OCI-LY1 (cell line): ENCODE results near the gene RANBP17.

Experiments used
- H2AFZ ChIP-seq: fragments of 200-600 bp; sonication (generic), shearing (Covaris generic); 2 replicates; pipeline ENCODE4 v1.6.0; 2014; ENCODE audit warnings: antibody characterized with exemption, mild to moderate bottlenecking, low read length
- H3F3A ChIP-seq: fragments of 200-600 bp; sonication (generic), shearing (Covaris generic); 2 replicates; pipeline ENCODE4 v1.6.0; 2014; ENCODE audit warnings: mild to moderate bottlenecking, antibody characterized with exemption, low read length, moderate library complexity; ENCODE audit not compliant: insufficient read depth
- H3K27ac ChIP-seq: fragments of 200-600 bp; sonication (generic); 2 replicates; pipeline ENCODE4 v1.5.1; 2014; ENCODE audit warnings: low read length, mixed run types, mild to moderate bottlenecking, low read depth; ENCODE audit not compliant: poor library complexity, severe bottlenecking
- H3K27me3 ChIP-seq: fragments of 200-600 bp; sonication (generic); 2 replicates; pipeline ENCODE4 v1.6.0; 2014; ENCODE audit warnings: antibody characterized with exemption, mild to moderate bottlenecking, low read length, moderate library complexity; ENCODE audit not compliant: insufficient read depth
- H3K36me3 ChIP-seq: fragments of 200-600 bp; sonication (generic); 2 replicates; pipeline ENCODE4 v1.6.1; 2014; ENCODE audit warnings: mild to moderate bottlenecking, antibody characterized with exemption, low read length, moderate library complexity, mixed read lengths; ENCODE audit not compliant: insufficient read depth
- H3K4me1 ChIP-seq: fragments of 200-600 bp; sonication (generic); 2 replicates; pipeline ENCODE4 v1.5.1; 2014; ENCODE audit warnings: mild to moderate bottlenecking, low read length, moderate library complexity; ENCODE audit not compliant: insufficient read depth, severe bottlenecking
- H3K4me2 ChIP-seq: fragments of 200-600 bp; sonication (generic), shearing (Covaris generic); 2 replicates; pipeline ENCODE4 v1.6.1; 2014; ENCODE audit warnings: low read length
- H3K4me3 ChIP-seq: fragments of 200-600 bp; sonication (generic); 2 replicates; pipeline ENCODE4 v1.5.1; 2014; ENCODE audit warnings: low read length, low read depth, mild to moderate bottlenecking, mixed read lengths; ENCODE audit not compliant: poor library complexity, severe bottlenecking
- H3K79me2 ChIP-seq: fragments of 200-600 bp; shearing (Covaris generic); 2 replicates; pipeline ENCODE4 v1.6.1; 2016; ENCODE audit warnings: mixed run types, low read length, mixed read lengths; ENCODE audit not compliant: insufficient read depth
- H3K9ac ChIP-seq: fragments of 200-600 bp; sonication (generic), shearing (Covaris generic); 2 replicates; pipeline ENCODE4 v1.6.1; 2014; ENCODE audit warnings: mild to moderate bottlenecking, low read length, mixed read lengths
- H3K9me2 ChIP-seq: fragments of 200-600 bp; sonication (generic), shearing (Covaris generic); 2 replicates; pipeline ENCODE4 v1.6.1; 2014; ENCODE audit warnings: low read depth, mild to moderate bottlenecking, low read length, mixed read lengths
- H3K9me3 ChIP-seq: fragments of 200-600 bp; shearing (Covaris generic); 2 replicates; pipeline ENCODE4 v1.6.1; 2014; ENCODE audit warnings: low read length, mixed read lengths
- H4K20me1 ChIP-seq: fragments of 200-600 bp; sonication (generic), shearing (Covaris generic); 2 replicates; pipeline ENCODE4 v1.6.0; 2016; ENCODE audit warnings: mild to moderate bottlenecking, low read length; ENCODE audit not compliant: insufficient read depth
- CTCF ChIP-seq: fragments of 200-600 bp; sonication (generic), shearing (Covaris generic); IDR thresholded peaks from 2 replicates; pipeline ENCODE4 v1.5.1; 2017; ENCODE audit warnings: mild to moderate bottlenecking, antibody characterized with exemption, low read length, moderate library complexity, mixed read lengths
- EZH2 ChIP-seq: fragments of 200-600 bp; sonication (generic), shearing (Covaris generic); IDR thresholded peaks from 2 replicates; pipeline ENCODE4 v1.8.0; 2017; ENCODE audit warnings: borderline replicate concordance, mixed run types, mild to moderate bottlenecking, antibody characterized with exemption, low read length, moderate library complexity, mixed read lengths

RANBP17 gene

GRCh38 chr5:170860818-170861666 is 776 bp upstream of the RANBP17 start:
- H3K27ac ChIP-seq: no peak overlapping the region
- H3K9me2 ChIP-seq: no peaks in the 10 kb centered on the region
- H3K4me3 ChIP-seq: no peak overlapping the region
- H3K9me3 ChIP-seq: peaks cover 5% of the 10 kb centered on the region; the same call in 1 of the 2 replicates
- no peak overlapping the region for H2AFZ ChIP-seq
- no peaks in the 10 kb centered on the region for H3K27me3 ChIP-seq
- TF ChIP-seq EZH2 (no peak), CTCF (no peak)
- H3K4me1 ChIP-seq: no peaks in the 10 kb centered on the region
- H3K9ac ChIP-seq: no peak overlapping the region
- no peaks in the 10 kb centered on the region for H3K79me2 ChIP-seq
- no peaks in the 10 kb centered on the region for H3F3A ChIP-seq
- no peaks in the 10 kb centered on the region for H4K20me1 ChIP-seq
- H3K36me3 ChIP-seq: no peaks in the 10 kb centered on the region
- H3K4me2 ChIP-seq: no peak overlapping the region

GRCh38 chr5:170861667-170861916 is 226 bp upstream of the RANBP17 start:
- TF ChIP-seq CTCF (no peak), EZH2 (no peak)
- no peaks in the 10 kb centered on the region for H3K27me3 ChIP-seq
- H3K9me2 ChIP-seq: no peaks in the 10 kb centered on the region
- no peaks in the 10 kb centered on the region for H3K36me3 ChIP-seq
- peaks cover 5% of the 10 kb centered on the region; the same call in 1 of the 2 replicates for H3K9me3 ChIP-seq
- no peak overlapping the region for H3K4me2 ChIP-seq
- H4K20me1 ChIP-seq: no peaks in the 10 kb centered on the region
- H3K27ac ChIP-seq: no peak overlapping the region
- H3K4me1 ChIP-seq: no peaks in the 10 kb centered on the region
- H3K79me2 ChIP-seq: no peaks in the 10 kb centered on the region
- H3K4me3 ChIP-seq: no peak overlapping the region
- H3F3A ChIP-seq: no peaks in the 10 kb centered on the region
- H3K9ac ChIP-seq: no peak overlapping the region
- no peak overlapping the region for H2AFZ ChIP-seq

- Histone ChIP-seq H3K27ac (no peak overlapping the region), H4K20me1 (no peaks in the 10 kb centered on the region), H3K9ac (no peak overlapping the region), H3K4me3 (no peak overlapping the region), H3K79me2 (no peaks in the 10 kb centered on the region), H3K9me3 (peaks cover 5% of the 10 kb centered on the region; the same call in 1 of the 2 replicates), H3K4me2 (no peak overlapping the region), H3K9me2 (no peaks in the 10 kb centered on the region), H2AFZ (no peak overlapping the region), H3K36me3 (no peaks in the 10 kb centered on the region), H3F3A (no peaks in the 10 kb centered on the region), H3K4me1 (no peaks in the 10 kb centered on the region), H3K27me3 (no peaks in the 10 kb centered on the region)
- TF ChIP-seq CTCF (no peak), EZH2 (no peak)
These were observed 1.8 kb downstream of the RANBP17 start for GRCh38 chr5:170863646-170864045.
